ENCODE data around the gene GSC2.

Gene GSC2

DNA sequence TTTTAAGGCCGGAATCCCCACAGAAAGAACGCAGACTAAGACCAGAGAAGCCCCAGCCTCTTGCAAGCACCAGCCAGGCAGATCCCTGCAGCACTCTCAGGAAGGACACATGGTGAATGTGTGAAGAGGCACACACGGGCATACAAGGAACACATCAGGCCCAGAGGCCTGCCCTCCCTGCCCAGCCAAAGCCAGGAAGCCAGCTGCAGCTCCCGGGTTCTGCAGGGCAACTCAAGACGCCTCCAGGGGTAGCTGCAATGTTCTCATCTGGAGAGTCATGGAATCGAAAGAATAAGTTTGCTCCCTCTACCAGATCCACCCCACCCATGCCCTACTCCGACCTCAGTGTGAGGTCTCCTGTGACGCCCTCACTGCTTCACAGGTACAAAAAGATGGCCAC lies 30.1 kb downstream of the GSC2 start:
- DNase-seq (ENCODE audit: low read depth): no peak

DNA sequence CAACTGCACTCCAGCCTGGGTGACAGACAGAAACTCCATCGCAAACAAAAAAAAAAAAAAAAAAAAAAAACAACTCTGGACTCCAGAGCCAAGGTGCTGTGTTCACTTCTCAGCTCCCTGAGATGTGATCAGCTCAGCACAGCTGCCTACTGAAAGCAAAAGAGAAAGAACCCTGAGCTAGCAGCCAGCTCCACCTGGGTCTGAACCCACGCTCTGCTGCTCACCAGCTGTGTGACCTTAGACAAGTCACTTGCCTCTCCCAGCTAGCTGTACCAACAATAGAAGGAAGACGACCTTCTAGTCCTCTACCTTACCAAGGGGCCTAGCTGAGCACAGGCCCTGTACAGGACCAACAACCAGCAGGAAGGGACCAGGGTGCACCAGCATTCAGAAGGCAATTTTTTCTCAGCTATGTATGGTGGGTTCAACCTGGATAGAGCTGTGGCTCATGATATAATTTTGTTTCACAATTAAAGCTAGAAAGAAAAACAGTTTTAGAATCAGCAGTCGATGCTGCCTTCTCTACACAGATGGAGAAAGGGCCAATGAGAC lies 31.7 kb downstream of the GSC2 start:
- no peak for DNase-seq (ENCODE audit: low read depth)

GRCh38 chr22:19117111-19117512 lies 33.0 kb downstream of the GSC2 start:
- DNase-seq (ENCODE audit: low read depth): no peak

- no peak for DNase-seq (ENCODE audit: low read depth)
Measured at GRCh38 chr22:19115628-19116027, 34.5 kb downstream of the GSC2 start.

DNA sequence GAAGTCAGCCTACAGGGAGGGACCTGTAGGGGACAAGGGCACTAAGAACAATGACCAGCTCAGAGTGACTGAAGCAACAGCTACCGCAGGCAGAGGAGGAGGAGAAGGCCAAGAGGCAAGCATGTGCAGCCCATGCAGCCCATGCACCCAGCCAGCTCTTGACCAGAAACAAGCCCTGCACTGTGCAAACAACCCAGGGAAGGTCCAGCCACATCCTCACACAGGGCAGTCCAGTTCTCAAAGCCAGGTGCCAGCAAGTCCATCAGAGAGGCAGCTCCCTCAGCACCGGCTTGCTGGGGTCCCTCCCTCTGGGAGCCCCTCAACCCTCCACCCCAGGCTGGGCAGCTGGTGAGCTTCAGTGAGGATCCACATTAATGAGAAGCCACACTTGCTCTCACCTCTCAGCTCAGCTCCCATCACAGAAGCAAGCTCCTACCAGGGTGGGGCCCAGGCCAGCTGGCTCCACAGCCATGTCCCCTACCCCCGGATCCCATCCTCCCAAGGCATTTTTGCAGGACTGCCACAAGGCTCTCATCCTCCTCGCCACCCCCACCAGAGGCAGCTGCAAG lies 35.0 kb downstream of the GSC2 start:
- DNase-seq (ENCODE audit: low read depth): no peak

DNA sequence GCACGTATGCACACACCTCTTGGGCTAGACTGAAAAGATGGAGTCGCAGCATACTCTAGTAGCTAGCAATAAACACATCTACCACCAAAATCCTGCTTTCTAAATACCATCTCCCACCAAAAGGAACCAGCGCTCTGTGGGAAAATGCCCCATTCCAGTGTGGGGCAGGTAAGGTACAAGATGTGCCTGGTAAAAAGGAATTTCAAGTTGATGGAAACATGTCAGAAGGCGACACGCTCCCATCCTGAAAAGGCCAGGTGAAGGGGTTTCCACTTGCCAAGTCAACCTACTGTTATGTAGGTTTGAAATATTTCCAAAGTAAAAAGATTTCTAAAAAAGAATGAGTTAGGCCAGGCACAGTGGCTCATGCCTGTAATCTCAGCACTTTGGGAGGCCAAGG lies 36.7 kb downstream of the GSC2 start:
- DNase-seq (ENCODE audit: low read depth): no peak

DNA sequence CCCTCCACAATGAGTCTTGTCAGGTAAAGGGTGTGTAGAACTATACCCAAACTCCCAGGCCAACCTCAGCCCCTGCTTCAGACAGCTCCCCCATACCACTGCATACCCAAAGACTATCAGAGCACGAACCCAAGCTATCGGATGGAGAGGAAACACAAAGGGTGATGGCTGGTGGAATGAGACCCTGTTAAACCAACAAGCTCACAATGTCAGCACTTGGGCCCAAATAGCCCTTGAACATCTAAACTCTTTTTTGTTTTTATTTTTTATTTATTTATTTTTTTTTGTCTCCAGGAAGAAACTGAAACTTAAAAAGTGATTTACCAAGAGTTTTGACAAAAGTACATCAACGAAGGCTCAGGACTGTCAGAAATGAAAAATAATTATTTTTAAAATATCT lies 38.5 kb downstream of the GSC2 start:
- DNase-seq (ENCODE audit: low read depth): no peak

- DNase-seq (ENCODE audit: low read depth): no peak
Measured at GRCh38 chr22:19111140-19111539, 39.0 kb downstream of the GSC2 start.

DNA sequence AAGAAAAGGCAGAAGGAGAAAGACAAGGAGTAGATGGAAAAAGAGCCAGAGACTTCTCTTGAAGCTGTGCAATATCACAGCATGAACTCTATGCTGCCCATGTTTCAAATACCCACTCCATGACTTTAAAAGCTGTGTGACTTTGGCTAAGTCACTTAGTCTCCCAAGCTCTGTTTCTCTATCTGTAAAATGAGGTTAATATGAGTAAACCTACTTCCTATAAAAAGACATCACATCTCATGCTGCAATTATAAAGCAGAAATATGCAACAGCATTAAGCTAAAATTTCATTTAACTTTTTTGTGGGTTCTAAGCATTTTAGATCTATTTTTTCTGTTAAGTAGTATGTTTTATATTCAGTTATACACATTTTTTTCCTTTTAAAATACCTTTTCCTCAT lies 39.4 kb downstream of the GSC2 start:
- DNase-seq (ENCODE audit: low read depth): no peak

DNA sequence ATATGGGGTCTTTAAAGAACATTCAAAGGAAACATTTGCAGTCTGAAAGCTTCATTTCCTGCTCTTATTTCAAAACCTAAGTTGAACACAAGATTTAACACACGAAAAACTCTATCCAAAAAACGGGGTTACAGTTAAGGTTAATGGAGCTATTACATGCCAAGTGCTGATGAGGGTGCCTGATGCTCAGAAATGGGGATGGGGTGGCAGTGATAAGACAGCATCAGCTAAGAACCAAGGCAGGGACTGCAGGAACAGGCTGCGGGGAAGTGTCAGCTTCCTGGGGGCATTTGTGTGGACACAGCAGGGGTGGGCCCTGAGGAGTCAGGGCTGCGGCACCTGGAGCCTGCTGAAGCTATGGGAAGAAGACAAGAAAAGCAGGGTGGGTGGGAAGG lies 40.0 kb downstream of the GSC2 start:
- DNase-seq (ENCODE audit: low read depth): no peak

- DNase-seq (ENCODE audit: low read depth): no peak
Measured at GRCh38 chr22:19109198-19110063, 40.7 kb downstream of the GSC2 start.

DNA sequence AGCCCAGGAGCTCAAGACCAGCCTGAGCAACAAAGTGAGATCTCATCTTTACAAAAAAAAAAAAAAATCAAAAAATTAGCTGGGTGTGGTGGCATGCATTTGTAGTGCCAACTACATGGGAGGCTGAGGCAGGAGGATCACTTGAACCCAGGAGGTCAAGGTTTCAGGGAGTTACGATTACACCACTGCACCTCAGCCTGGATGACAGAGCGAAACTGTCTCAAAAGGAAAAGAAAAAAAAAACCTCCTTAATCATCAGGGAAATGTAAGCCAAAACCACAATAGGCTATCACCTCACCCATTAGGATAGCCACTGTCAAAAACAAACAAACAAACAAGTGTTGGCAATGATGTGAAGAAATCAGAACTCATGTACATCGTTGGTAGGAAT lies 41.3 kb downstream of the GSC2 start:
- no peak for DNase-seq (ENCODE audit: low read depth)

DNA sequence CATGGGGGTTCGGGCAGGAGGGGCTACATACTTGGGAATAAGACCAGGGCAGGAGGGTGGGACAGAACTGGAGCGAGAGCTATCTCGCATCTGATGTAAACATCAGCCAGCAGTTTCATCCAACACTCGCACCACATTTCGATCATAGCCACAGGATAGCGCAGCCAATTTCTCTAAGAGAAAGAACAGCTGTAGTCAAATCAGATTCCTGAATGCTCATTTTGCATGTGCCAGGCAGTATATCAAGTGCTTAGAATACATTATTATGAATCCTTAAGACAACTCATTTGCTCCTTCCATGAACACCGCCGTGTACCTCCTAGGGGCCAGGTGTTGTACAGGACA lies 42.4 kb downstream of the GSC2 start:
- DNase-seq (ENCODE audit: low read depth): no peak

GRCh38 chr22:19106886-19107729 lies 43.0 kb downstream of the GSC2 start:
- DNase-seq (ENCODE audit: low read depth): no peak

- DNase-seq (ENCODE audit: low read depth): no peak
Measured at GRCh38 chr22:19105867-19106802, 44.0 kb downstream of the GSC2 start.

DNA sequence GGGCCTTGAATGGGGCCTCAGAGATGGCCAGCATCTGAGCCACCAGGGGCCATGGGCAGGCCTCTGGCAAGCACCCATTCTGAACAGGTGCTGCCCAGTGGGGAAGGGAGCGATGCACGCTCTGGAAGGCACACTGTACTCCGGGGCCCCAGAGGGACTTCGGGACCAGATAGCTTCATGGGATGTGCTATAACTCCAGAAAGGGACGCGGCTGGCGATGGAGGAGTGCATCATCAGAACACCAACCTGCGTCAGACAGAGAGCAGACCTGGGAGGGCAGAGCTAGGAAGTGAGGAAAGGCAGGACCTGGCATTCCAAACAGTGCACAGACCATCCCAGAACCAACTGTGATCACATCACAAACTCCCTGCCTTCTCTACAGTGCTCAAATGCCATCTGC lies 44.6 kb downstream of the GSC2 start:
- no peak for DNase-seq (ENCODE audit: low read depth)

DNA sequence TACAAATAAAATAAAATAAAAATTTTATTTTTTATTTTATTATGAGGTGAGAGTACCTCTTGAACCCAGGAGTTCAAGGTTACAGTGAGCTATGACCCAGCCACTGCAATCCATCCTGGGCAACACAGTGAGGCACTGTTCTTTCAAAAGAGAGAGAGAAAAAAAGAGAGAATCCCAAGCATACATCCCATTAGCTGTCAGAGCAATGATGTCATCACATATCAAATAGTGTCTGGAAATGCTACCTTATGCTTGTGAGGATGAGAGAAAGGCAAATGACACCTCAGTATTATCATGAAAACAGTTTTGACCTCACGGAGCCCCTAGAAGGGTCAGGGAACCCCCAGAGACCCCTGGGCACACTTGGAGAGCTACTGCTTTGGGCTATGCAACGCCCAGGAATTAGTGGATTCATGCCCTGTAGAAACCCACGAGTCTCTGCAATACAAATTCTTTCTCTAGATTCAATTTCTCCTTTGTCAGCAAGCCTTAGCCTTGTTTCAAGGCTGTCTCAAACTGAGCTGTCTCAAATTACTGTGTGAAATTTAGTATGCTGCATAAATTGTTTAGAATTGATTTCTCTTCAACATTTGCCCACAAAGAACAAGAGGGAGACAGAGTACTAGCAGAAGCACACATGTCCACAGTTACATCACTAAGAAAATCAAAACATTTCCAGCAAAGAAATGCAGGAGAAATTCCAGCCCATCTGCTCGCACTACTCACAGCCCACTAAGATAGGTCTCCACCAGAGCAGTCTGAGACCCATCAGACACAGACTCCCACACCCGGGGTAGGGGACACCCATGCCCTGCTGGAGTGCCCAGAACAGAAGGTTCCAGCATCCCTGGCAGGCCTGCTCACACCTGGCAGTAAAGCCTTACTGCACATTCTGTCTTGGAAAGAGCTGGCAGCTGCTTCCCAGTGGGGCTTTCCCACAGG lies 45.9 kb downstream of the GSC2 start:
- no peak for DNase-seq (ENCODE audit: low read depth)

DNA sequence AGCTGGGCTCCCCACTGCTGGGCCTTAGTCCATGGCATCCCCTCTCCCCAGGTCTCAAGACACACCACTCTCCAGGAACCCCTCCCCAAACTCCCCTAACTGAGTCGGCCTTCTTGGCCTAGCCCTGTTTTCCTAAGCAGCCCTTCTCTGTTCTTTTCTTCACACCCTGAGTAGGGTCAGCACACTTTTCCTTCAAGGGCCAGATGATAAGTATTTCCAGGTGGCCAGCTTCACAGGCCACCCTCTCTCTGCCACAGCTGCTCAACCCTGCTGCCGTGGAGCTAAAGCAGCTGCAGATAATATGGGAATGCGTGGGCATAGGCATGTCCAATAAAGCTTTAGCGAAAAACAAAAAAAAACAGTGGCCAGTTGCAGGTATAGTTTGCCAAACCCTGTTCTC lies 51.9 kb downstream of the GSC2 start:
- DNase-seq (ENCODE audit: low read depth): no peak

GRCh38 chr22:19097518-19097917 lies 52.6 kb downstream of the GSC2 start:
- DNase-seq (ENCODE audit: low read depth): no peak

All from non-pigmented ciliary epithelial cell (primary cell).